ENCODE data around the gene MAP2K1. TPM values are rescaled to one million over a fixed set of nuclear protein-coding genes. Genes with fewer than 3 reads are reported as not detected.
"Not testable (repeated sequence)": the region's sequence is repeated elsewhere in the genome, so short reads cannot be mapped to it uniquely, and the experiment has no call there.

The MAP2K1 gene
- total and polyA plus RNA-seq, 2 experiments from 2014 or later = 62.7 to 96.5 TPM

- Histone ChIP-seq H3K27ac (peak overlapping the region; percentile 35), H3K36me3 (no peaks in the 10 kb centered on the region), H3K4me3 (no peak overlapping the region), H3K27me3 (no peaks in the 10 kb centered on the region), H3K4me1 (ENCODE audit: low read depth) (peaks cover 4% of the 10 kb centered on the region), H3K9me3 (ENCODE audit: low read depth) (no peaks in the 10 kb centered on the region)
- no peak for DNase-seq (ENCODE audit: low read depth in 1 of 2, low spot score in 1 of 2)
- TF ChIP-seq CTCF (IDR thresholded peaks at IDR 0.05; ENCODE audit: low read depth, low read length) = no peak
Observed at GRCh38 chr15:66462627-66463026, 75.9 kb downstream of the MAP2K1 start.

GRCh38 chr15:66465294-66465693 is 78.6 kb downstream of the MAP2K1 start:
- not testable (repeated sequence) for H3K9me3 ChIP-seq (ENCODE audit: low read depth); H3K27ac ChIP-seq; DNase-seq (ENCODE audit: low read depth in 1 of 2, low spot score in 1 of 2)

GRCh38 chr15:66467162-66468040 is 80.7 kb downstream of the MAP2K1 start:
- not testable (repeated sequence) for DNase-seq (ENCODE audit: low read depth in 1 of 2, low spot score in 1 of 2); H3K4me1 ChIP-seq (ENCODE audit: low read depth); H3K27me3 ChIP-seq; H3K4me3 ChIP-seq; H3K36me3 ChIP-seq; H3K27ac ChIP-seq; H3K9me3 ChIP-seq (ENCODE audit: low read depth)

More at GRCh38 chr15:66465294-66465693, 78.6 kb downstream of the MAP2K1 start:
- H3K4me1 ChIP-seq (ENCODE audit: low read depth); H3K4me3 ChIP-seq; H3K36me3 ChIP-seq; H3K27me3 ChIP-seq: not testable (repeated sequence)

GRCh38 chr15:66470825-66471224 is 84.1 kb downstream of the MAP2K1 start:
- Histone ChIP-seq H3K4me1 (ENCODE audit: low read depth) (peaks cover 27% of the 10 kb centered on the region), H3K27ac (peak overlapping the region; percentile 89)
- not testable (repeated sequence) for H3K9me3 ChIP-seq (ENCODE audit: low read depth); DNase-seq (ENCODE audit: low read depth in 1 of 2, low spot score in 1 of 2); H3K36me3 ChIP-seq; H3K4me3 ChIP-seq; H3K27me3 ChIP-seq

- no peaks in the 10 kb centered on the region for H3K27me3 ChIP-seq
- DNase-seq (ENCODE audit: low read depth in 1 of 2, low spot score in 1 of 2) = peak; percentile 43 to 59
- H3K36me3 ChIP-seq = no peaks in the 10 kb centered on the region
- TF ChIP-seq CTCF (IDR thresholded peaks at IDR 0.05; ENCODE audit: low read depth, low read length) = no peak
- H3K4me3 ChIP-seq = no peak overlapping the region
- no peaks in the 10 kb centered on the region for H3K9me3 ChIP-seq (ENCODE audit: low read depth)
- peak overlapping the region; percentile 89 for H3K27ac ChIP-seq
- peaks cover 32% of the 10 kb centered on the region for H3K4me1 ChIP-seq (ENCODE audit: low read depth)
Observed at GRCh38 chr15:66472176-66472999, 85.7 kb downstream of the MAP2K1 start.

GRCh38 chr15:66474135-66474534 is 87.4 kb downstream of the MAP2K1 start:
- no peaks in the 10 kb centered on the region for H3K9me3 ChIP-seq (ENCODE audit: low read depth)
- DNase-seq (ENCODE audit: low read depth in 1 of 2, low spot score in 1 of 2) = peak in 1 of 2 donors; percentile 65
- no peak overlapping the region for H3K4me3 ChIP-seq
- no peaks in the 10 kb centered on the region for H3K36me3 ChIP-seq
- H3K27ac ChIP-seq = peak overlapping the region; percentile 89
- no peak for TF ChIP-seq CTCF (IDR thresholded peaks at IDR 0.05; ENCODE audit: low read depth, low read length)
- peaks cover 32% of the 10 kb centered on the region for H3K4me1 ChIP-seq (ENCODE audit: low read depth)
- no peaks in the 10 kb centered on the region for H3K27me3 ChIP-seq

GRCh38 chr15:66474963-66475362 is 88.3 kb downstream of the MAP2K1 start:
- Histone ChIP-seq H3K27ac (no peak overlapping the region), H3K4me1 (ENCODE audit: low read depth) (peaks cover 32% of the 10 kb centered on the region), H3K36me3 (no peaks in the 10 kb centered on the region), H3K9me3 (ENCODE audit: low read depth) (no peaks in the 10 kb centered on the region), H3K4me3 (no peak overlapping the region), H3K27me3 (no peaks in the 10 kb centered on the region)
- no peak for TF ChIP-seq CTCF (IDR thresholded peaks at IDR 0.05; ENCODE audit: low read depth, low read length)
- no peak for DNase-seq (ENCODE audit: low read depth in 1 of 2, low spot score in 1 of 2)

All from cardiac muscle cell (in vitro differentiated cells and primary cell).